SK-N-SH treated with all-trans-retinoic acid at 6 μM for 48 hours (cell line): ENCODE measurements around the gene LYL1.

Experiments
- ATAC-seq: fragments of 200-7000 bp; cut with Tn5 transposase; 3 replicates; pipeline ENCODE4 v1.9.1; 2020; ENCODE audit warnings: mild to moderate bottlenecking, moderate library complexity
- ARNTL ChIP-seq: fragments of 450-650 bp; formaldehyde crosslinking; IDR thresholded peaks from 2 replicates; pipeline ENCODE4 v1.5.0; 2020; ENCODE audit warnings: low read depth, mild to moderate bottlenecking, moderate library complexity, borderline replicate concordance
- BACH2 ChIP-seq: fragments of 250-450 bp; sonication (Bioruptor Pico); IDR thresholded peaks from 2 replicates; pipeline ENCODE4 v1.9.0; 2021; ENCODE audit warnings: mild to moderate bottlenecking, borderline replicate concordance
- CSDC2 ChIP-seq: fragments of 250-450 bp; sonication (Bioruptor Pico); IDR thresholded peaks from 2 replicates; pipeline ENCODE4 v1.5.0; 2020; ENCODE audit warnings: mild to moderate bottlenecking, moderate library complexity
- CSRNP3 ChIP-seq: fragments of 250-450 bp; sonication (Bioruptor Pico); IDR thresholded peaks from 2 replicates; pipeline ENCODE4 v1.5.1; 2021; ENCODE audit warnings: mild to moderate bottlenecking, moderate library complexity
- ESRRG ChIP-seq: fragments of 250-450 bp; sonication (Bioruptor Pico); IDR thresholded peaks from 2 replicates; pipeline ENCODE4 v1.6.1; 2021; ENCODE audit warnings: mild to moderate bottlenecking
- GLIS3 ChIP-seq: fragments of 250-450 bp; sonication (Bioruptor Pico); IDR thresholded peaks from 2 replicates; pipeline ENCODE4 v1.5.0; 2020; ENCODE audit warnings: mild to moderate bottlenecking, moderate library complexity
- PPARA ChIP-seq: fragments of 250-450 bp; sonication (Bioruptor Pico); IDR thresholded peaks from 2 replicates; pipeline ENCODE4 v1.5.0; 2020; ENCODE audit warnings: mild to moderate bottlenecking, borderline replicate concordance
- SNAI2 ChIP-seq: fragments of 250-450 bp; sonication (Bioruptor Pico); IDR thresholded peaks from 2 replicates; pipeline ENCODE4 v1.5.0; 2020; ENCODE audit warnings: mild to moderate bottlenecking, moderate library complexity
- TCF4 ChIP-seq: fragments of 250-450 bp; sonication (Bioruptor Pico); IDR thresholded peaks from 2 replicates; pipeline ENCODE4 v1.8.0; 2021; ENCODE audit warnings: mild to moderate bottlenecking, moderate library complexity, borderline replicate concordance
- TOX ChIP-seq: fragments of 250-450 bp; sonication (Bioruptor Pico); IDR thresholded peaks from 2 replicates; pipeline ENCODE4 v1.8.0; 2021; ENCODE audit warnings: mild to moderate bottlenecking, moderate library complexity, borderline replicate concordance
- ZC3H10 ChIP-seq: fragments of 250-450 bp; sonication (Bioruptor Pico); IDR thresholded peaks from 2 replicates; pipeline ENCODE4 v1.5.1; 2021; ENCODE audit warnings: mild to moderate bottlenecking, moderate library complexity
- ZFP3 ChIP-seq: fragments of 250-450 bp; sonication (Bioruptor Pico); IDR thresholded peaks from 2 replicates; pipeline ENCODE4 v1.5.0; 2020; ENCODE audit warnings: mild to moderate bottlenecking, moderate library complexity
- ZFP30 ChIP-seq: fragments of 450-650 bp; formaldehyde crosslinking; IDR thresholded peaks from 2 replicates; pipeline ENCODE4 v1.5.0; 2022; ENCODE audit warnings: mild to moderate bottlenecking, moderate library complexity
- ZNF565 ChIP-seq: fragments of 450-650 bp; formaldehyde crosslinking; conservative IDR thresholded peaks from 2 replicates; pipeline ENCODE4 v1.5.0; 2020; ENCODE audit warnings: low read depth, mild to moderate bottlenecking, moderate library complexity
- ZNF70 ChIP-seq: fragments of 450-650 bp; formaldehyde crosslinking; IDR thresholded peaks from 2 replicates; pipeline ENCODE4 v1.5.0; 2020; ENCODE audit warnings: mild to moderate bottlenecking, moderate library complexity
- ZNF8 ChIP-seq: fragments of 450-650 bp; formaldehyde crosslinking; IDR thresholded peaks from 2 replicates; pipeline ENCODE4 v1.5.0; 2020; ENCODE audit warnings: mild to moderate bottlenecking, moderate library complexity
- TF ChIP-seq, protein P1 (sequence below): fragments of 250-450 bp; sonication (Bioruptor Pico); IDR thresholded peaks from 2 replicates; pipeline ENCODE4 v1.8.0; 2020; ENCODE audit warnings: mild to moderate bottlenecking, moderate library complexity, borderline replicate concordance
- TF ChIP-seq, protein P2 (sequence below): fragments of 250-450 bp; sonication (Bioruptor Pico); IDR thresholded peaks from 2 replicates; pipeline ENCODE4 v1.8.0; 2021; ENCODE audit warnings: low read depth, mild to moderate bottlenecking, moderate library complexity, borderline replicate concordance
- TF ChIP-seq, protein P3 (sequence below): fragments of 250-450 bp; sonication (Bioruptor Pico); IDR thresholded peaks from 2 replicates; pipeline ENCODE4 v1.5.0; 2020; ENCODE audit warnings: mild to moderate bottlenecking, moderate library complexity

The LYL1 gene

GRCh38 chr19:13078897-13079541 is 23.6 kb downstream of the LYL1 start:
- no peak for TF ChIP-seq SNAI2 (CRISPR knock-in tag)
- ATAC-seq, result peak; percentile 45

DNA sequence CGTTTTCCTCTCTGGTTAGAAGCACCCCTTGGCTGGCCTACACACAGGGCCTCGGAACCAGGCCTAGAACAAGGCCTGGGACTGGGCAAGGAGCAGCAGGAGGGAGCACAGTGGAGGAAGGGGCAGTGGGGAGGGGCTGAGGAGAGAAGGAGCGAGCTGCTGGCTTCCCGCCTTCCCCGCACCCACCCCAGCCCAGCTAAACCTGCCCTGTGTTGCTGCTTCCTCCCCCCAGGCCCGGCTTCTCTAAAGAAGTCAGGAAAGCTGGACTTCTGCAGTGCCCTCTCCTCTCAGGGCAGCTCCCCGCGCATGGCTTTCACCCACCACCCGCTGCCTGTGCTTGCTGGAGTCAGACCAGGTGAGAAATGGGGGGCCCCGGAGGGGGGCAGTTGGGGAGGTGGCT is 24.3 kb downstream of the LYL1 start:
- TF ChIP-seq, protein P1, sequence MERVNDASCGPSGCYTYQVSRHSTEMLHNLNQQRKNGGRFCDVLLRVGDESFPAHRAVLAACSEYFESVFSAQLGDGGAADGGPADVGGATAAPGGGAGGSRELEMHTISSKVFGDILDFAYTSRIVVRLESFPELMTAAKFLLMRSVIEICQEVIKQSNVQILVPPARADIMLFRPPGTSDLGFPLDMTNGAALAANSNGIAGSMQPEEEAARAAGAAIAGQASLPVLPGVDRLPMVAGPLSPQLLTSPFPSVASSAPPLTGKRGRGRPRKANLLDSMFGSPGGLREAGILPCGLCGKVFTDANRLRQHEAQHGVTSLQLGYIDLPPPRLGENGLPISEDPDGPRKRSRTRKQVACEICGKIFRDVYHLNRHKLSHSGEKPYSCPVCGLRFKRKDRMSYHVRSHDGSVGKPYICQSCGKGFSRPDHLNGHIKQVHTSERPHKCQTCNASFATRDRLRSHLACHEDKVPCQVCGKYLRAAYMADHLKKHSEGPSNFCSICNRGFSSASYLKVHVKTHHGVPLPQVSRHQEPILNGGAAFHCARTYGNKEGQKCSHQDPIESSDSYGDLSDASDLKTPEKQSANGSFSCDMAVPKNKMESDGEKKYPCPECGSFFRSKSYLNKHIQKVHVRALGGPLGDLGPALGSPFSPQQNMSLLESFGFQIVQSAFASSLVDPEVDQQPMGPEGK, result no peak
- TF ChIP-seq ZNF565 (CRISPR knock-in tag), result no peak
- TF ChIP-seq BACH2 (CRISPR knock-in tag), result no peak
- TF ChIP-seq PPARA (CRISPR knock-in tag), result no peak
- no peak for TF ChIP-seq CSRNP3
- no peak for TF ChIP-seq GLIS3 (CRISPR knock-in tag)
- no peak for TF ChIP-seq ZFP30 (CRISPR knock-in tag)
- TF ChIP-seq SNAI2 (CRISPR knock-in tag), result no peak
- TF ChIP-seq ZC3H10 (CRISPR knock-in tag), result no peak
- TF ChIP-seq, protein P2, sequence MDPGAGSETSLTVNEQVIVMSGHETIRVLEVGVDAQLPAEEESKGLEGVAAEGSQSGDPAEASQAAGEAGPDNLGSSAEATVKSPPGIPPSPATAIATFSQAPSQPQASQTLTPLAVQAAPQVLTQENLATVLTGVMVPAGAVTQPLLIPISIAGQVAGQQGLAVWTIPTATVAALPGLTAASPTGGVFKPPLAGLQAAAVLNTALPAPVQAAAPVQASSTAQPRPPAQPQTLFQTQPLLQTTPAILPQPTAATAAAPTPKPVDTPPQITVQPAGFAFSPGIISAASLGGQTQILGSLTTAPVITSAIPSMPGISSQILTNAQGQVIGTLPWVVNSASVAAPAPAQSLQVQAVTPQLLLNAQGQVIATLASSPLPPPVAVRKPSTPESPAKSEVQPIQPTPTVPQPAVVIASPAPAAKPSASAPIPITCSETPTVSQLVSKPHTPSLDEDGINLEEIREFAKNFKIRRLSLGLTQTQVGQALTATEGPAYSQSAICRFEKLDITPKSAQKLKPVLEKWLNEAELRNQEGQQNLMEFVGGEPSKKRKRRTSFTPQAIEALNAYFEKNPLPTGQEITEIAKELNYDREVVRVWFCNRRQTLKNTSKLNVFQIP (CRISPR knock-in tag), result no peak
- ATAC-seq, result no peak

- TF ChIP-seq ZFP30 (CRISPR knock-in tag), result no peak
- TF ChIP-seq TCF4 (CRISPR knock-in tag), result peak; percentile 33; the same call in 1 of the 2 replicates
- no peak for TF ChIP-seq CSDC2 (CRISPR knock-in tag)
- no peak for TF ChIP-seq ARNTL (CRISPR knock-in tag)
- TF ChIP-seq ZFP3, result no peak
- no peak for TF ChIP-seq ESRRG (CRISPR knock-in tag)
- TF ChIP-seq ZNF8 (CRISPR knock-in tag), result no peak
- no peak for TF ChIP-seq CSRNP3
- ATAC-seq, result no peak
These were observed 25.4 kb downstream of the LYL1 start for GRCh38 chr19:13077240-13077639.

DNA sequence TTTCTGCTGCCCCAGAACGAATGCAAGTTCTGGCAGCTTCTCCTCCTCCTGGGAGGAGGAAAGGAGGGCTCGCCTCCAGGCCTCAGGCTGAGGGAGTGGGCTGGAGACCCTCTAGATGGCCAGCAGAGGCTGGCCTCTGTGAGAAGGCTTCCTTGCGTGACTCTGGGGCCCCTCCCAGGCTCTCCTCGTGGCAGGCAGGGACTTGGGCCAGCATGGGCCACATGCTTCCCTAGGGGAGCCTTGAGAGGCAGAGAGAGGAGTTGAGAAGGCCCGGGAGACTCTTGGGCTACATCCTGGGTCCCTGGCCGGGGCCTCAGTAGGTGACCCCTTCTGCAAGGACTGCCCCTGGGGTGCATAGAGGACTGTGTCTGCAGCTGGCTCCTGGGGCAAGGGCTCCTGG is 25.9 kb downstream of the LYL1 start:
- no peak for TF ChIP-seq TOX (CRISPR knock-in tag)
- TF ChIP-seq, protein P3, sequence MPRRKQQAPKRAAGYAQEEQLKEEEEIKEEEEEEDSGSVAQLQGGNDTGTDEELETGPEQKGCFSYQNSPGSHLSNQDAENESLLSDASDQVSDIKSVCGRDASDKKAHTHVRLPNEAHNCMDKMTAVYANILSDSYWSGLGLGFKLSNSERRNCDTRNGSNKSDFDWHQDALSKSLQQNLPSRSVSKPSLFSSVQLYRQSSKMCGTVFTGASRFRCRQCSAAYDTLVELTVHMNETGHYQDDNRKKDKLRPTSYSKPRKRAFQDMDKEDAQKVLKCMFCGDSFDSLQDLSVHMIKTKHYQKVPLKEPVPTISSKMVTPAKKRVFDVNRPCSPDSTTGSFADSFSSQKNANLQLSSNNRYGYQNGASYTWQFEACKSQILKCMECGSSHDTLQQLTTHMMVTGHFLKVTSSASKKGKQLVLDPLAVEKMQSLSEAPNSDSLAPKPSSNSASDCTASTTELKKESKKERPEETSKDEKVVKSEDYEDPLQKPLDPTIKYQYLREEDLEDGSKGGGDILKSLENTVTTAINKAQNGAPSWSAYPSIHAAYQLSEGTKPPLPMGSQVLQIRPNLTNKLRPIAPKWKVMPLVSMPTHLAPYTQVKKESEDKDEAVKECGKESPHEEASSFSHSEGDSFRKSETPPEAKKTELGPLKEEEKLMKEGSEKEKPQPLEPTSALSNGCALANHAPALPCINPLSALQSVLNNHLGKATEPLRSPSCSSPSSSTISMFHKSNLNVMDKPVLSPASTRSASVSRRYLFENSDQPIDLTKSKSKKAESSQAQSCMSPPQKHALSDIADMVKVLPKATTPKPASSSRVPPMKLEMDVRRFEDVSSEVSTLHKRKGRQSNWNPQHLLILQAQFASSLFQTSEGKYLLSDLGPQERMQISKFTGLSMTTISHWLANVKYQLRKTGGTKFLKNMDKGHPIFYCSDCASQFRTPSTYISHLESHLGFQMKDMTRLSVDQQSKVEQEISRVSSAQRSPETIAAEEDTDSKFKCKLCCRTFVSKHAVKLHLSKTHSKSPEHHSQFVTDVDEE (CRISPR knock-in tag), result no peak
- no peak for TF ChIP-seq ZNF70 (CRISPR knock-in tag)
- no peak for TF ChIP-seq ZC3H10 (CRISPR knock-in tag)
- ATAC-seq, result no peak
